Measurements from ENCODE around the gene VLDLR. TPM values are rescaled to one million over a fixed set of nuclear protein-coding genes. Genes with fewer than 3 reads are reported as not detected.

VLDLR gene
- total RNA-seq, 6 experiments from 2014 or later: 0.72 to 12.9 (median 3.5) TPM

DNA sequence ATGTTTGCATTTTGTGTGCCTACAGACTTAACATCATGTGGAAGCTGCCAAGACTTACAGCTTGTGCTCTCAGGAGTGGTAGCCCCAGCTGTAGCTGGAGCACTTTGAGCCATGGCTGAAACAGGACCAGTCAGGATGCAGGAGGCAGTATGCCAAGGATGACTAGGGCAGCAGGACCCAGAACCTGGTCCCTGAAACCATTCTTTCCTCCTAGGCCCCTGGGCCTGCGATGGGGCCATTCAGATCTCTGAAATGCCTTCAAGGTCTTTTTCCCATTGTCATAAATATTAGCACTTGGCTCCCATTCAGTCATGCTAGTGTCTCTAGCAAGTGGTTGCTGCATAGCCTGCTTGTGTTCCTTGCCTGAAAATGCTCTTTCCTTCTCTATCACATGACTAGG is 29.6 kb upstream of the VLDLR start:
- Histone ChIP-seq H3K36me3 (no peaks in the 10 kb centered on the region), H3K9me3 (no peaks in the 10 kb centered on the region), H3K4me3 (no peak overlapping the region), H3K4me1 (no peaks in the 10 kb centered on the region), H3K27ac (no peak overlapping the region), H3K27me3 (no peaks in the 10 kb centered on the region)
- TF ChIP-seq, protein P1, sequence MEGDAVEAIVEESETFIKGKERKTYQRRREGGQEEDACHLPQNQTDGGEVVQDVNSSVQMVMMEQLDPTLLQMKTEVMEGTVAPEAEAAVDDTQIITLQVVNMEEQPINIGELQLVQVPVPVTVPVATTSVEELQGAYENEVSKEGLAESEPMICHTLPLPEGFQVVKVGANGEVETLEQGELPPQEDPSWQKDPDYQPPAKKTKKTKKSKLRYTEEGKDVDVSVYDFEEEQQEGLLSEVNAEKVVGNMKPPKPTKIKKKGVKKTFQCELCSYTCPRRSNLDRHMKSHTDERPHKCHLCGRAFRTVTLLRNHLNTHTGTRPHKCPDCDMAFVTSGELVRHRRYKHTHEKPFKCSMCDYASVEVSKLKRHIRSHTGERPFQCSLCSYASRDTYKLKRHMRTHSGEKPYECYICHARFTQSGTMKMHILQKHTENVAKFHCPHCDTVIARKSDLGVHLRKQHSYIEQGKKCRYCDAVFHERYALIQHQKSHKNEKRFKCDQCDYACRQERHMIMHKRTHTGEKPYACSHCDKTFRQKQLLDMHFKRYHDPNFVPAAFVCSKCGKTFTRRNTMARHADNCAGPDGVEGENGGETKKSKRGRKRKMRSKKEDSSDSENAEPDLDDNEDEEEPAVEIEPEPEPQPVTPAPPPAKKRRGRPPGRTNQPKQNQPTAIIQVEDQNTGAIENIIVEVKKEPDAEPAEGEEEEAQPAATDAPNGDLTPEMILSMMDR (IDR thresholded peaks at IDR 0.05): no peak
- no peak for TF ChIP-seq POLR2A (IDR thresholded peaks at IDR 0.05)
- WGBS (ENCODE audit: insufficient coverage, low coverage, low lambda C conversion rate, missing lambda C conversion rate): no CpG with 5 or more reads among the region's 1 CpG
- intact Hi-C loops (cut with DNase I): no loop called here
- no peak for ATAC-seq
- no peak for DNase-seq

DNA sequence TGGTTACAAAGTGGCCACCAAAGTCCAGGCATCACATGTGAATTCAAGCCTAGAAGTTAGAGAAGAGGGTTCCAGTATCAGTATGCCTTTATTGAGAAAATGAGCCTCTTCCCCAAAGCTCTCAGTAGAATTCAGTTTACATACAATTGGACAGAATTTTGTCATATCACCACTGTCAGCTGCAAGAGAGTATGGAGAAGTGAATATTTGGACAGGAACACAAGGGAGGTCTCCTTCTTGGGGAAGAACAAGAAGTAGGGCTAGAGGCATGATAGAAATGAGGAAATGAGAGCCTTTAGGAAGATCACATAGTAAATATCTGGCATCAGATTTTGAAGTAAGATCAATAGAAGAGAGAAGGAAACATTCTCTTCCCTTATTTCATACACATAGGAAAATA is 27.8 kb upstream of the VLDLR start:
- peak in 1 of 4 donors; percentile 43 for ATAC-seq
- H3K27me3 ChIP-seq: no peaks in the 10 kb centered on the region
- intact Hi-C loops (cut with DNase I): no loop called here

DNA sequence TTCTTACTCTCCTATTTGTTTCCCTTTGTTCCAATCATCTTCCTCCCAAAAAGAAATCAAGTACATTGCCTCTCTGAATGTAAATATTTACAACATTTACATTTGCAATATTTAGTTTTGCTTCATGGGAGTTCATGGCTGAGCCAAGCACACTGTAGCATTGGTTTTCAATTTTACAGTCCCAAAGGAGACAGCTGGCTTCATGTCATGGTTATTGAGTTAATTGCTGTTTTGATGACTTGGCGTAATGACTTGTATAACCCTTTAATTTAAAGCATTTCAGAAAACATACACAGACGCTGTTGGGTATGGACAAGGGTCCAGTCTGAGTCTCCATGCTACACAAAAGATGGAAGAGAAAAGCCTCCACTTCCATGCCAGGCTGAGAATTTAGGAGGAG is 25.6 kb upstream of the VLDLR start:
- Histone ChIP-seq H3K36me3 (no peaks in the 10 kb centered on the region), H3K4me1 (no peaks in the 10 kb centered on the region), H3K9me3 (no peaks in the 10 kb centered on the region), H3K27me3 (no peaks in the 10 kb centered on the region), H3K27ac (no peak overlapping the region), H3K4me3 (no peak overlapping the region)
- intact Hi-C loops (cut with DNase I): no loop called here
- TF ChIP-seq POLR2A (IDR thresholded peaks at IDR 0.05): no peak
- TF ChIP-seq, protein P1 (IDR thresholded peaks at IDR 0.05): no peak
- DNase-seq (no peak), ATAC-seq (no peak)
- 36% methylated on average over 2 of the region's 2 CpGs for WGBS (ENCODE audit: insufficient coverage, low coverage, low lambda C conversion rate, missing lambda C conversion rate)

More for the DNA sequence above, 27.8 kb upstream of the VLDLR start:
- H3K4me3 ChIP-seq: no peak overlapping the region
- H3K9me3 ChIP-seq: no peaks in the 10 kb centered on the region
- no peak for DNase-seq
- no peaks in the 10 kb centered on the region for H3K36me3 ChIP-seq
- H3K4me1 ChIP-seq: no peaks in the 10 kb centered on the region
- TF ChIP-seq POLR2A (IDR thresholded peaks at IDR 0.05): no peak
- TF ChIP-seq, protein P1 (IDR thresholded peaks at IDR 0.05): no peak
- H3K27ac ChIP-seq: no peak overlapping the region

DNA sequence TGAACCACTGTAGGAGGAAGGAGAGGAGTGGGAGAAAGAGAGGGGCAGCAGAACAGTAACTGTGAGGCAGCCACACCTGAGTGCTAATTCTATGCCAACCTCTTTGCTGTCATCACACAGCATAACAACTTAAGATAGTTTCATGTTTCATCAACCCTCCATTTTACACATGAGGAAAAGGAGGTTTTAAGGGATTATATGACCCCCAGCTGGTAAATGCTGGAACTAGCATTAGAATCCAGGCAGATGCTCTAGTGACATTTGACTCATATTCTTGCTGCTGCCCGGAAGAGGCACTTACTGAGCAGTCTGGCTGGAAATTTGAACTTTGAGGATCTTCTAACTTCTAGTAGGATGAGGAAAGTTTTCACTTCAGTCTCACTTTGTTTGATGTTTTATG is 24.1 kb upstream of the VLDLR start:
- no peaks in the 10 kb centered on the region for H3K9me3 ChIP-seq
- DNase-seq (no peak), ATAC-seq (no peak)
- no peaks in the 10 kb centered on the region for H3K36me3 ChIP-seq
- no peaks in the 10 kb centered on the region for H3K27me3 ChIP-seq
- intact Hi-C loops (cut with DNase I): no loop called here
- no peaks in the 10 kb centered on the region for H3K4me1 ChIP-seq
- TF ChIP-seq, protein P1 (IDR thresholded peaks at IDR 0.05): no peak
- TF ChIP-seq POLR2A (IDR thresholded peaks at IDR 0.05): no peak
- WGBS (ENCODE audit: insufficient coverage, low coverage, low lambda C conversion rate, missing lambda C conversion rate): 38% methylated on average over 1 of the region's 1 CpG
- H3K4me3 ChIP-seq: no peak overlapping the region
- no peak overlapping the region for H3K27ac ChIP-seq

DNA sequence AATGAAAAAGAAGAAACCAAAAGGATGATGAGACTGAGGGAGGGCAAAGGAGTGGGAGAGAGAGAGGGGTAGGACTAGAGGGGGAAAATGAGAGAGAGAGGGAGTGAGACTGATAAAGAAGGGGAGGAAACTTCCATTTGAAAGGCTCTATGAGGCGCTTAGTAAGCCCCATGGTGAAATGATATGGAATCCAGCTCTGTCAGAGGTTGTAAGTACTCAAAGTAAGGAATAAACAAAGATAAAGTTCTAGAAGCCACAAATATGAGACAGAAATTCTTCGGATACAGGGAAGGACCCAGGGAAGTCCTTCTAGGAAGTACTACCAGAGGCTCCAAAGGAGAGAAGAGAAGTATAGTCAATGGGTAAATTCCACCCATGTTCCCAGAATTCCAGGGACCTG is 21.7 kb upstream of the VLDLR start:
- no peaks in the 10 kb centered on the region for H3K36me3 ChIP-seq
- TF ChIP-seq, protein P1 (IDR thresholded peaks at IDR 0.05): no peak
- no peak for TF ChIP-seq POLR2A (IDR thresholded peaks at IDR 0.05)
- no peaks in the 10 kb centered on the region for H3K9me3 ChIP-seq
- DNase-seq: no peak
- intact Hi-C loops (cut with DNase I): no loop called here
- H3K4me1 ChIP-seq: no peaks in the 10 kb centered on the region
- 50% methylated on average over 1 of the region's 2 CpGs for WGBS (ENCODE audit: insufficient coverage, low coverage, low lambda C conversion rate, missing lambda C conversion rate)
- no peak overlapping the region for H3K4me3 ChIP-seq
- ATAC-seq: no peak
- H3K27ac ChIP-seq: no peak overlapping the region
- H3K27me3 ChIP-seq: no peaks in the 10 kb centered on the region
